Activated T-cell treated with anti-CD3 and anti-CD28 coated beads for 1 hour (primary cell): ENCODE results near the gene ARMC2.
"Not testable (repeated sequence)": the region's sequence is repeated elsewhere in the genome, so short reads cannot be mapped to it uniquely, and the experiment has no call there.

Source experiments
- DNase-seq: peaks from one replicate; pipeline ENCODE4 v3.0.0-alpha.2; 2020; ENCODE audit warnings: low read depth

The ARMC2 gene

GRCh38 chr6:108872141-108872557 lies 23.9 kb downstream of the ARMC2 start:
- DNase-seq = no peak

DNA sequence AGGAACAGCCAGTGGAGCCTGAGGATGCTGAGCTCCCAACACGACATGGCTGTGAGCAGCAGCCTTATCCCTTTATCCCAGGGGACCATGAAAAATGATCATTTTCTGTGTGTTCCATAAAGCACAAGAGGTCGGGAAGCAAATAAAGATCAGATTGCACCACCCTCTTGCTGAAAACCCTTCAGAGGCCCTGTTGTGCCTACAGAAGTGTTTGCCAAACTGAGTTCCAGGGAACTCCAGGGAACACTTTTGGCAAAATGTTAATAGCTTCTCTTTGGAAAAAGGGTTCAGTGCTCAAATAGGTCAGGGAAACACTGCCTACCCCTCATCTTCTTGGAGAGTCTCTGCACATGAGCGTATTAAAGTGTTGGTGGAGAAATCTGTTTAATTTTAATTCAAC lies 24.4 kb downstream of the ARMC2 start:
- DNase-seq = no peak

DNA sequence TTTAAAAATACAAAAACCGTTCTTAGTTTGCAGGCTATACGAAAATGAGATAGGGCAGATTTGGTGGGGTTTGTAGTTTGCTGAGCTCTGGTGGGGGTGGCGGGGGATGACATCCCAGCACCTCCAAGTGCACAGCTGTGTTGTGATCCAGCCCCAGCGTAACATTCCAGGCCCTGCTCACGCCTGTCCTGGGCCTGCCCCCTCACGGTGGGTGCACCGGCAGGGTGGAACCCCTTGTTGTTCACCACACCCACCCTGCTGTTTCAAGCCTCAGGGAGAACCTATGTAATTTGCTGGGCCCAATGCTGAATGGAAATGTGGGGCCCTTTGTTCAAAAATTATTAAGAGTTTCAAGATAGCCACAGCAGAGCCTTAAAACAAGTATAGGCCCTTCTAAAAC lies 25.0 kb downstream of the ARMC2 start:
- DNase-seq = no peak

DNA sequence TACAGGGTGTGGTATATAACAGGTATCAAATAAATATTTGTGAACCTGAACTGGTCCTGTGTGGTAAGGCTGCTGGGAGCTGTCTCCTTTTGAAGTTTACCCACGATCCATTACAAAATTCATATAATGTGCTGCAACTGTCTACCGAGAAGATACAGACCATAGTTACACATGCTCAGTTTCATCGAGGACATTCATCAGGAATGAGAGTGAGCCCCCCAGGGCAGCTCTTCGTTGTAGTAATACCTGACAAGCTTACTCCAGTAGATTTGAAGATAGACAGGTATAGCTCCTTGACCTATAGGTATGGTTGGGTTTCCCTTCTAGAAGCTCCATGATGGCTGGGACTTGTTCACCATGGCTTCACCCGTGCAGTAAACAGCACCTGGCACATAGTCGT lies 25.7 kb downstream of the ARMC2 start:
- no peak for DNase-seq

DNA sequence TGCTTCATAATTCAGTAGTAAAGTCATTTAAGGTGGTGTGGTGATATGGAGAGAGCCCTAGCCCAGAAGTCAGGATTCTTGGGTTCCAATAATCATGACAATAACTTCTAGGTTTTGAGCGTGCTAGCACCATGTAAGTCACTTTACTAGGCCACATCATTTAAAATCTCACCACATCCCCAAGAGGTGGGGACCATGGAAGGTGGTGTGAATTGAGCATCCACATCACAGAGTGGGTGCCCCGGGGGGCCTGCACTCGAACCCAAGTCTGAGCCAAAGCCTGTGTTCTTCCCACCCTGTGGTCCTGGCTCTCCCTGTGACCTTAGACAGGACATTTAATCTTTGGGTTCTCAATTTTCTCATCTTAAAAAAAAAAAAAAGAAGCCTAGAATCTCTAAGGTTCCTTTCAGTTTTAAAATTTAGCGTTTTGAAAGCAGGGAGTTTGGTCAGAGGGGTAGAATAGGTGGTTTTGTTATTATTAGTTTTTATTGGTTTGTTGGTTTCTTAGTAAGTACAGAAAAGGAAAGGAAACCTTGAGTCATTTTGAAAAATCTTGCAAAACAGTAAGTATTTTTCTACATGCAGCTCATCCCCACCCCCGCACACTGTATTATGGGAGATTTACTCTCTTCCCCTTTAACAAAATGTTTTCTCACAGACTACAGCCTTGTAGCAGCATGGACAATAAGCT lies 26.4 kb downstream of the ARMC2 start:
- DNase-seq = peak; percentile 6

DNA sequence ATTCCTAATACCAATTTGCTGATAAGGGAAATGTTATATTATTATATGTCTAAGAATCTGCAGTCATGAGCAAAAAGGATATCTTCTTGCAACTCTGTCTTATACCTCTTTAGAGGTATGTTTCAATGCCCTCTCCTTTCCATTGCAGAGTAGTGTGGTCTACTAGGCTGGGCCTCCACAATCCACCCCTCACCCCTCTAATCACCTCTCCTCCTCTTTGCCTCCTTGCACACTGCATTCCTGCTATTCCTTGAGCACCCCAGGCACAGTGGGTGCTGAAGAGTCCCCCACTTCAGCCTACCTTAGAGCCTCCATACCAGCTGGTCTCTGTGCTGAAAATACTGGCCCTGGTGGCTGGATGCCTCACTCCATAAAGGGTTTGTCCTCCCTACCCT lies 26.9 kb downstream of the ARMC2 start:
- no peak for DNase-seq

GRCh38 chr6:108877046-108877751 lies 29.0 kb downstream of the ARMC2 start:
- DNase-seq = no peak

DNA sequence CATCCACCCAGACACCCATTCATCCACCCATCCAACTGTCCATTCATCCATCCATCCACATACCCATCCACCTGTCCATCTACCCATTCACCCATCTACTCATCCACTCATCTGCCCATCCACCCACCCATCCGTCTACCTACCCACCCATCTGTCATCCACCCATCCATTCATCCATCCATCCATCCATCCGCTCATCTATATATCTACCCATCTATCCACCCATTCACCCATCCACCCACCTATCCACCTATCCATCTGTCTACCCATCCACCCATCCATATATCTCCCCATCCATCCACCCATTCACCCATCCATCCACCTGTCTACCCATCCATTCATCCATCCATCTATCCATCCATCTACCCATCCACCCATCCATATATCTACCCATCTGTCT lies 30.7 kb downstream of the ARMC2 start:
- no peak for DNase-seq

DNA sequence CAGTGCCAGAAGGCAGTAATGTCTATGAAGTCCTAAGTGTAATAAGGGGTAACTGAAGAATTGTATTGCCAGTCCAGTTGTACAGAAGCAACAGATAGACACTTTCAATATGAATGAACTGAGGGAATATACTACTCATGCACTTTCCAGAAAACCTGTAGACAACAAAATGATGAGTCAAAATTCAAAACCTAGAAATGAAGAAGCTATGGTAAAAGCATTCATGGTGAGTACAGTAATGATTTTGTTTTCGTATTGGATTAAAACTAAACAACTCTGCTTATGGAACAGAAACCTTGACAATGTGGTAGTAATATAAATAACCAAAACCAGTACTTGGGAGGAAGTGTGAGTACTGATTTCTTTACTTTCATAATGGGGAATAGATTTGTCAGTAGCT lies 35.0 kb downstream of the ARMC2 start:
- no peak for DNase-seq

DNA sequence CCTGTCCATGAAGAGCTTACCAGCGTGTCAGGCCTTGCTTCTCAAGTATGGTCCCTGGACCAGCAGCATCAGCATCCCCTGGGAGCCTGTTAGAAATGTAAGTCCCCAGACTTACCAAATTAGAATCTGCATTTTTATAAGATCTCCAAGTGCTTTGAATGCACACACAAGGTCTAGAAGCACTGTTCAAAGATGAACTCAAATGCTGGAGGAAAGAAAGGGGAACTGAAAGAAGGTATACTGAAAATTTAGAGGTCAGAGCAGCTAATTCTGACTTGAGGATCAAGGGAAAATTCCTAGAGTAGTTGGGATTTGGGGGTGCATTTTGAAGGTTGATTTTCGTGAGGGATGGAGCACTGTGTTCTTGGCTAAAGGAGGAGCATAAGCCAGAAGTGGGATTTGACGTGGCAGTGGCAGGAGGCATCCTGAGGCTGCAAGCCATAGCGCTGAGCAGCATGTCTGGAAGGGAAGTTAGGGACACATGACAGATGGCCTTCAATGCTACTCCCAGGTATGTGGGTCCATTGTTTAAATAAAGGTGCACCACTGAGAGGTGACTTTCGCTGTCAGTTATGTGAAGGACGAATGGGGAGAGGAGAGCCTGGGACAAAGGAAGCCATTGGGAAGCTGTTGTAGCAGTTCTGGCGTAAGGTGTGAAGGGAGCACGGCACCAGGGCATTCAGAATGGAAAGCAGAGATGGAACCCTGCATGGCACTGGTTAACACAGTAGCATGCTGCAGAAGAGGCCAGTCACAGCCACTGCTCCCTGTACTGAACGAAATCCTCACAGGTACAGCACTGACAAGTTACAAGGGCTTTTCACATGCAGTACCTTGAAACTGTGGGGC lies 36.2 kb downstream of the ARMC2 start:
- no peak for DNase-seq

- DNase-seq = no peak
Observed at GRCh38 chr6:108888052-108888451, 39.8 kb downstream of the ARMC2 start.

- DNase-seq = no peak
Observed at GRCh38 chr6:108888745-108889144, 40.5 kb downstream of the ARMC2 start.

DNA sequence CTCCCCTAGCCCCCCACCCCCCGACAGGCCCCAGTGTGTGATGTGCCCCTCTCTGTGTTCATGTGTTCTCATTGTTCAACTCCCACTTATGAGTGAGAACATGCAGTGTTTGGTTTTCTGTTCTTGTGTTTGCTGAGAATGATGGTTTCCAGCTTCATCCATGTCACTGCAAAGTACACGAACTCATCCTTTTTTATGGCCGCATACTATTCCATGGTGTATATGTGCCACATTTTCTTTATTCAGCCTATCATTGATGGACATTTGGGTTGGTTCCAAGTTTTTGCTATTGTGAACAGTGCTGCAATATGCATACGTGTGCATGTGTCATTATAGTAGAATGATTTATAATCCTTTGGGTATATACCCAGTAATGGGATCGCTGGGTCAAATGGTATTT lies 42.7 kb downstream of the ARMC2 start:
- not testable (repeated sequence) for DNase-seq

DNA sequence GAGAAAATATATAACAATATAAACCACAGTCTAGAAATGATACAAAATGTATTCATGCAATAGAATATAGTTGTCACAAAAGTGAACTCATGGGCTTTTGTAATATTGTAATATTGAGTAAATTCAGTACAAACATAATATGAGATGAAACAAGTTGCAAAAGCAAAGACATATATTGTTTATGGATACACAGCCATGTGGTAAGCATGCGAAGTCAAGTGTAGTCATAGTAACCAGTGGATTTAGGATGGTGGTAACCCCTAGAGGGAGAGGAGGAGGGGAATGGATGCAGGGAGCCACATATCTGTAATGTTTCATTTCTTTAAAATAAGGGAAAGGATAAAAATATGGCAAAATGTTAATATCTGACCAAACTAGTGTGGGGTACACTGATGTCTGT lies 47.3 kb downstream of the ARMC2 start:
- no peak for DNase-seq

- DNase-seq = no peak
Observed at GRCh38 chr6:108896111-108896661, 48.0 kb downstream of the ARMC2 start.

GRCh38 chr6:108897371-108897770 lies 49.1 kb downstream of the ARMC2 start:
- no peak for DNase-seq

GRCh38 chr6:108902382-108902792 lies 54.2 kb downstream of the ARMC2 start:
- DNase-seq = no peak

GRCh38 chr6:108903796-108904195 lies 55.6 kb downstream of the ARMC2 start:
- no peak for DNase-seq

DNA sequence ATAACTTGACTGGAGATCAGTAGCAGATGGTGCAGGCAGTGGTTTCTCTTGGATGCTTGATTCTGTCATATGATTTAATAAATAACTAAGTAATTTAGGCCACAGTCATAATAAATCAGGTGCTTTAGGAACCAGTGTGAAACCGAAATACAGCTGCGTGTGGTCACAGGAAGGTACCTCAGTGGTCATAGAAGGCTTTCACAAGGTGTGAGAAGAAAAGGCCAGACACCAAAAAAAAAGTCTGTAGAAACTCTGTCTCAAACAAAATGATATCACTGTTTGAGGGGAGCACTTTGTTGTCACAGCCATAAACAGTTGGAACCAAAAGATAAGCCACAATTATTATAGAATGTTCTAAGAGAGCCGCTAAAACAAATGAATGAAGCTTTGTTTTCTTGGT lies 56.5 kb downstream of the ARMC2 start:
- DNase-seq = no peak

- DNase-seq = peak; percentile 18
Observed at GRCh38 chr6:108914235-108915022, 66.2 kb downstream of the ARMC2 start.

DNA sequence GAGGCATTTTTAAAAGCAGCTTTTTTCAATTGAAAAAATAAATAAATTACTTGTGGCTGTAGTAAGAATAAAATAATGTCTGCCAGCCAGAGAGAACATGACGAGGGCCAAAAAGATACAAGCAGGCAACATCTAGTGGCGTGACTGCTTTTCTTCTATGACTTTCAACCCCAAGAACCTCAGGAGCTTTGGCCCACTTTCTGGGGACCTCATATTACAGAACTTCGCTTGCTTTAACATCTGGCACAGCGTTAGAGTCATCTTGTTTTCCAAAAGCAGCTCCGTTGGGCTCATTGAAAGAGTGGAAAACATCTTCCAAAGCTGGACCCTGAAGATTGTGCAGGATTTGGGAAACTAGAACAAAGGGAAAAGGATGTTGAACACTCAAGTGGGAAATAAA lies 67.0 kb downstream of the ARMC2 start:
- DNase-seq = no peak
